Fibroblast of skin of left biceps (primary cell): Measurements from ENCODE around the gene PPIL4.

Source experiments
- DNase-seq, 2 experiments: peaks; one replicate each; pipeline ENCODE4 v3.0.0-alpha.2; 2013; ENCODE audit warnings: low read depth in 2 of 2

PPIL4 gene

GRCh38 chr6:149545754-149546471 is at the start of gene PPIL4:
PPIL4 (minus strand) TSS chr6:149546043; CDS start chr6:149546005, 38 bp downstream.
- DNase-seq, result peak; percentile 82 to 90

GRCh38 chr6:149593408-149593807 is 47.6 kb upstream of the PPIL4 start:
- no peak for DNase-seq

GRCh38 chr6:149592983-149593382 is 47.1 kb upstream of the PPIL4 start:
- DNase-seq, result no peak

- no peak for DNase-seq
These were observed 40.3 kb upstream of the PPIL4 start for GRCh38 chr6:149586149-149586548.

GRCh38 chr6:149581349-149581748 is 35.5 kb upstream of the PPIL4 start:
- DNase-seq, result no peak

- DNase-seq, result no peak
These were observed 35.0 kb upstream of the PPIL4 start for GRCh38 chr6:149580880-149581279.

- no peak for DNase-seq
These were observed 22.2 kb upstream of the PPIL4 start for GRCh38 chr6:149567945-149568585.

GRCh38 chr6:149567194-149567586 is 21.3 kb upstream of the PPIL4 start:
- no peak for DNase-seq

- no peak for DNase-seq
These were observed 20.8 kb upstream of the PPIL4 start for GRCh38 chr6:149566410-149567193.

GRCh38 chr6:149565527-149566409 is 19.9 kb upstream of the PPIL4 start, which contains the start of gene GINM1:
GINM1 (plus strand) TSS chr6:149566375; CDS start chr6:149566415, 40 bp downstream.
- DNase-seq, result peak; percentile 85

- DNase-seq, result no peak
These were observed 18.1 kb upstream of the PPIL4 start for GRCh38 chr6:149563928-149564325.

- peak; percentile 70 to 72 for DNase-seq
These were observed 17.5 kb upstream of the PPIL4 start for GRCh38 chr6:149563203-149563927.

GRCh38 chr6:149560736-149561135 is 14.9 kb upstream of the PPIL4 start:
- no peak for DNase-seq

- no peak for DNase-seq
These were observed 13.5 kb upstream of the PPIL4 start for GRCh38 chr6:149559389-149559788.

GRCh38 chr6:149558029-149558428 is 12.2 kb upstream of the PPIL4 start:
- DNase-seq, result no peak

GRCh38 chr6:149551920-149552319 is 6.1 kb upstream of the PPIL4 start:
- no peak for DNase-seq

GRCh38 chr6:149545258-149545753 is 537 bp downstream of the PPIL4 start:
- DNase-seq, result peak; percentile 19 to 31

- no peak for DNase-seq
These were observed 1.1 kb downstream of the PPIL4 start for GRCh38 chr6:149544646-149545257.

GRCh38 chr6:149541139-149541538 is 4.7 kb downstream of the PPIL4 start:
- DNase-seq, result no peak

- DNase-seq, result no peak
These were observed 11.1 kb downstream of the PPIL4 start for GRCh38 chr6:149534742-149535141.
